Measurements from ENCODE around the gene GUCA2A. TPM values are rescaled to one million over a fixed set of nuclear protein-coding genes. Genes with fewer than 3 reads are reported as not detected.

The GUCA2A gene
- total RNA-seq, 4 donors from 2014 or later = not detected

- DNase-seq (ENCODE audit: low spot score in 2 of 2) = no peak
- 78 to 85% methylated on average over 11 to 12 of the region's 12 CpGs for WGBS, 2 donors
- TF ChIP-seq POLR2A (IDR thresholded peaks at IDR 0.05) = no peak
- no peak for TF ChIP-seq CTCF (IDR thresholded peaks at IDR 0.05)
- TF ChIP-seq EP300 (IDR thresholded peaks at IDR 0.05) = no peak
These were observed 9.2 kb downstream of the GUCA2A start for GRCh38 chr1:42155362-42155761.

GRCh38 chr1:42154685-42155084, 9.9 kb downstream of the GUCA2A start:
- Histone ChIP-seq H3K4me1 (no peaks in the 10 kb centered on the region), H3K36me3 (no peaks in the 10 kb centered on the region), H3K9me3 (peaks cover 0 to 1% (median 0%) of the 10 kb centered on the region in 4 donors), H3K27me3 (peaks cover 0 to 6% of the 10 kb centered on the region in 2 donors), H3K4me3 (no peak overlapping the region), H3K27ac (no peak overlapping the region)
- no peak for TF ChIP-seq EP300 (IDR thresholded peaks at IDR 0.05)
- TF ChIP-seq CTCF (IDR thresholded peaks at IDR 0.05) = no peak
- TF ChIP-seq POLR2A (IDR thresholded peaks at IDR 0.05) = no peak
- WGBS, 2 donors = 87 to 91% methylated on average over 13 of the region's 13 CpGs
- DNase-seq (ENCODE audit: low spot score in 2 of 2) = no peak

More at GRCh38 chr1:42155362-42155761, 9.2 kb downstream of the GUCA2A start:
- peaks cover 0 to 7% (median 2%) of the 10 kb centered on the region in 4 donors for H3K9me3 ChIP-seq
- peaks cover 0 to 6% of the 10 kb centered on the region in 2 donors for H3K27me3 ChIP-seq
- no peaks in the 10 kb centered on the region for H3K4me1 ChIP-seq
- no peak overlapping the region for H3K4me3 ChIP-seq
- no peaks in the 10 kb centered on the region for H3K36me3 ChIP-seq
- no peak overlapping the region for H3K27ac ChIP-seq

- WGBS, 2 donors = 53 to 55% methylated on average over 4 to 6 of the region's 6 CpGs
These were observed 10.9 kb downstream of the GUCA2A start for GRCh38 chr1:42153624-42154023.

GRCh38 chr1:42152907-42153600, 11.5 kb downstream of the GUCA2A start, which contains the start of gene GUCA2B:
Gene GUCA2B, plus strand, starts transcription at chr1:42153410. Its CDS starts 41 bp downstream, at chr1:42153451.
- no peak for DNase-seq (ENCODE audit: low spot score in 2 of 2)
- H3K27me3 ChIP-seq = peaks cover 0 to 12% of the 10 kb centered on the region in 2 donors
- TF ChIP-seq POLR2A (IDR thresholded peaks at IDR 0.05) (no peak), EP300 (IDR thresholded peaks at IDR 0.05) (no peak), CTCF (IDR thresholded peaks at IDR 0.05) (no peak)
- H3K4me3 ChIP-seq = no peak within 1 kb of the TSS
- H3K27ac ChIP-seq = no peak within 1 kb of the TSS
- no peaks in the 10 kb centered on the region for H3K9me3 ChIP-seq
- H3K4me1 ChIP-seq = no peaks in the 10 kb centered on the region
- no peaks in the 10 kb centered on the region for H3K36me3 ChIP-seq
- 79 to 86% methylated on average over 8 to 9 of the region's 12 CpGs for WGBS, 2 donors

More at GRCh38 chr1:42153624-42154023, 10.9 kb downstream of the GUCA2A start:
- Histone ChIP-seq H3K9me3 (no peaks in the 10 kb centered on the region), H3K36me3 (no peaks in the 10 kb centered on the region), H3K27ac (no peak overlapping the region), H3K27me3 (peaks cover 0 to 8% of the 10 kb centered on the region in 2 donors), H3K4me3 (no peak overlapping the region), H3K4me1 (no peaks in the 10 kb centered on the region)
- no peak for DNase-seq (ENCODE audit: low spot score in 2 of 2)
- no peak for TF ChIP-seq CTCF (IDR thresholded peaks at IDR 0.05)
- TF ChIP-seq POLR2A (IDR thresholded peaks at IDR 0.05) = no peak
- TF ChIP-seq EP300 (IDR thresholded peaks at IDR 0.05) = no peak

GRCh38 chr1:42152119-42152518, 12.4 kb downstream of the GUCA2A start:
- Histone ChIP-seq H3K4me3 (no peak overlapping the region), H3K4me1 (no peaks in the 10 kb centered on the region), H3K27me3 (peaks cover 0 to 21% of the 10 kb centered on the region in 2 donors), H3K27ac (no peak overlapping the region), H3K36me3 (no peaks in the 10 kb centered on the region), H3K9me3 (no peaks in the 10 kb centered on the region)
- no peak for DNase-seq (ENCODE audit: low spot score in 2 of 2)
- WGBS, 2 donors = 75 to 79% methylated on average over 3 of the region's 3 CpGs
- TF ChIP-seq POLR2A (IDR thresholded peaks at IDR 0.05) = no peak
- TF ChIP-seq CTCF (IDR thresholded peaks at IDR 0.05) = no peak
- no peak for TF ChIP-seq EP300 (IDR thresholded peaks at IDR 0.05)
